T-helper 17 cell (primary cell): Measurements from ENCODE around the gene ARSH. TPM values are rescaled to one million over a fixed set of nuclear protein-coding genes. Genes with fewer than 3 reads are reported as not detected.
"Not testable (repeated sequence)": the region's sequence is repeated elsewhere in the genome, so short reads cannot be mapped to it uniquely, and the experiment has no call there.

ENCODE experiments used
- ATAC-seq: fragments of 150-1000 bp; cut with Tn5 transposase; 2 replicates; pipeline ENCODE4 v1.10.0; 2021; ENCODE audit warnings: mild to moderate bottlenecking, moderate library complexity
- DNase-seq, 3 donors: peaks; one replicate each; pipeline versions ENCODE4 v3.0.0 to v3.0.0-alpha.2; 2020 to 2021
- H3K9me3 ChIP-seq: one replicate; pipeline ENCODE4 v1.7.0; 2013; ENCODE audit warnings: low read length, mild to moderate bottlenecking; ENCODE audit not compliant: control insufficient read depth, poor library complexity, severe bottlenecking
- H3K27ac Mint-ChIP-seq: one replicate; pipeline ENCODE4 v1.8.0; 2022; ENCODE audit warnings: mild to moderate bottlenecking, moderate library complexity, mixed read lengths
- H3K27me3 Mint-ChIP-seq: one replicate; pipeline ENCODE4 v1.8.0; 2022; ENCODE audit warnings: mixed read lengths
- H3K36me3 Mint-ChIP-seq: one replicate; pipeline ENCODE4 v1.8.0; 2022; ENCODE audit warnings: low read depth, mixed read lengths
- H3K4me1 Mint-ChIP-seq: one replicate; pipeline ENCODE4 v1.8.0; 2022; ENCODE audit warnings: mild to moderate bottlenecking, mixed read lengths
- H3K4me3 Mint-ChIP-seq: one replicate; pipeline ENCODE4 v1.8.0; 2022; ENCODE audit warnings: mild to moderate bottlenecking, moderate library complexity, mixed read lengths
- total RNA-seq, 4 donors: library from RNA in 2 of 4; stranded (reverse) in 2 of 4; gene quantifications; one replicate each; pipeline ENCODE4 v1.2.3 and lab custom pipeline; 2022 to 2026

ARSH gene
- total RNA-seq, 2 donors from 2014 or later, result not detected

- H3K9me3 ChIP-seq, H3K4me1 Mint-ChIP-seq, ATAC-seq, H3K27me3 Mint-ChIP-seq, H3K36me3 Mint-ChIP-seq, H3K27ac Mint-ChIP-seq, H3K4me3 Mint-ChIP-seq, DNase-seq: not testable (repeated sequence)
Measured at GRCh38 chrX:2978639-2979038, 27.7 kb upstream of the ARSH start.

- Mint-ChIP-seq H3K36me3 (no peaks in the 10 kb centered on the region), H3K4me1 (no peaks in the 10 kb centered on the region), H3K4me3 (no peak overlapping the region), H3K27me3 (no peaks in the 10 kb centered on the region), H3K27ac (no peak overlapping the region)
- ATAC-seq (no peak), DNase-seq (no peak)
- no peaks in the 10 kb centered on the region for H3K9me3 ChIP-seq
Measured at GRCh38 chrX:2984342-2984741, 22.0 kb upstream of the ARSH start.

GRCh38 chrX:2989565-2989964 is 16.8 kb upstream of the ARSH start:
- Mint-ChIP-seq H3K27ac (no peak overlapping the region), H3K36me3 (no peaks in the 10 kb centered on the region), H3K4me3 (no peak overlapping the region), H3K27me3 (peaks cover 5% of the 10 kb centered on the region), H3K4me1 (no peaks in the 10 kb centered on the region)
- no peak for ATAC-seq
- no peak for DNase-seq
- no peaks in the 10 kb centered on the region for H3K9me3 ChIP-seq

- Mint-ChIP-seq H3K36me3 (no peaks in the 10 kb centered on the region), H3K4me1 (no peaks in the 10 kb centered on the region), H3K27ac (no peak overlapping the region), H3K4me3 (no peak overlapping the region), H3K27me3 (peaks cover 4% of the 10 kb centered on the region)
- no peaks in the 10 kb centered on the region for H3K9me3 ChIP-seq
- ATAC-seq, result no peak
- no peak for DNase-seq
Measured at GRCh38 chrX:3010532-3010931, 4.2 kb downstream of the ARSH start.

- no peak for DNase-seq
- no peak for ATAC-seq
- H3K9me3 ChIP-seq, result no peaks in the 10 kb centered on the region
- no peak overlapping the region for H3K27ac Mint-ChIP-seq
- no peak overlapping the region for H3K4me3 Mint-ChIP-seq
- no peaks in the 10 kb centered on the region for H3K4me1 Mint-ChIP-seq
- no peaks in the 10 kb centered on the region for H3K36me3 Mint-ChIP-seq
- peaks cover 4% of the 10 kb centered on the region for H3K27me3 Mint-ChIP-seq
Measured at GRCh38 chrX:3017492-3017891, 11.1 kb downstream of the ARSH start.

- no peak overlapping the region for H3K27ac Mint-ChIP-seq
- DNase-seq (no peak), ATAC-seq (no peak)
- no peaks in the 10 kb centered on the region for H3K4me1 Mint-ChIP-seq
- no peak overlapping the region for H3K4me3 Mint-ChIP-seq
- no peaks in the 10 kb centered on the region for H3K9me3 ChIP-seq
- H3K27me3 Mint-ChIP-seq, result no peaks in the 10 kb centered on the region
- no peaks in the 10 kb centered on the region for H3K36me3 Mint-ChIP-seq
Measured at GRCh38 chrX:3024176-3024575, 17.8 kb downstream of the ARSH start.

GRCh38 chrX:3026074-3026815 is 19.9 kb downstream of the ARSH start:
- no peaks in the 10 kb centered on the region for H3K4me1 Mint-ChIP-seq
- H3K4me3 Mint-ChIP-seq, result no peak overlapping the region
- no peaks in the 10 kb centered on the region for H3K9me3 ChIP-seq
- ATAC-seq (no peak), DNase-seq (no peak)
- no peaks in the 10 kb centered on the region for H3K27me3 Mint-ChIP-seq
- H3K27ac Mint-ChIP-seq, result no peak overlapping the region
- no peaks in the 10 kb centered on the region for H3K36me3 Mint-ChIP-seq

GRCh38 chrX:3029129-3029528 is 22.8 kb downstream of the ARSH start:
- DNase-seq (no peak), ATAC-seq (no peak)
- no peaks in the 10 kb centered on the region for H3K9me3 ChIP-seq
- Mint-ChIP-seq H3K4me1 (no peaks in the 10 kb centered on the region), H3K27me3 (no peaks in the 10 kb centered on the region), H3K4me3 (no peak overlapping the region), H3K27ac (no peak overlapping the region), H3K36me3 (no peaks in the 10 kb centered on the region)

GRCh38 chrX:3037218-3037617 is 30.9 kb downstream of the ARSH start:
- no peak for ATAC-seq
- Mint-ChIP-seq H3K27me3 (no peaks in the 10 kb centered on the region), H3K4me1 (no peaks in the 10 kb centered on the region), H3K4me3 (no peak overlapping the region), H3K27ac (no peak overlapping the region), H3K36me3 (no peaks in the 10 kb centered on the region)
- no peak for DNase-seq
- H3K9me3 ChIP-seq, result no peaks in the 10 kb centered on the region

- no peaks in the 10 kb centered on the region for H3K9me3 ChIP-seq
- Mint-ChIP-seq H3K36me3 (no peaks in the 10 kb centered on the region), H3K4me1 (no peaks in the 10 kb centered on the region), H3K4me3 (no peak overlapping the region), H3K27me3 (no peaks in the 10 kb centered on the region), H3K27ac (no peak overlapping the region)
- DNase-seq, result no peak
- ATAC-seq, result no peak
Measured at GRCh38 chrX:3044196-3044595, 37.9 kb downstream of the ARSH start.

GRCh38 chrX:3044671-3045070 is 38.3 kb downstream of the ARSH start:
- no peak overlapping the region for H3K4me3 Mint-ChIP-seq
- no peaks in the 10 kb centered on the region for H3K9me3 ChIP-seq
- H3K36me3 Mint-ChIP-seq, result no peaks in the 10 kb centered on the region
- H3K27me3 Mint-ChIP-seq, result no peaks in the 10 kb centered on the region
- no peaks in the 10 kb centered on the region for H3K4me1 Mint-ChIP-seq
- no peak for ATAC-seq
- no peak for DNase-seq
- no peak overlapping the region for H3K27ac Mint-ChIP-seq

GRCh38 chrX:3046253-3047240 is 40.2 kb downstream of the ARSH start:
- no peaks in the 10 kb centered on the region for H3K9me3 ChIP-seq
- Mint-ChIP-seq H3K4me3 (peak overlapping the region; percentile 77), H3K36me3 (no peaks in the 10 kb centered on the region), H3K4me1 (no peaks in the 10 kb centered on the region), H3K27me3 (no peaks in the 10 kb centered on the region), H3K27ac (peak overlapping the region; percentile 34)
- ATAC-seq, result no peak
- no peak for DNase-seq

GRCh38 chrX:3050523-3051175 is 44.3 kb downstream of the ARSH start:
- H3K36me3 Mint-ChIP-seq, H3K27me3 Mint-ChIP-seq, ATAC-seq, H3K4me3 Mint-ChIP-seq, H3K9me3 ChIP-seq, H3K27ac Mint-ChIP-seq, DNase-seq, H3K4me1 Mint-ChIP-seq: not testable (repeated sequence)
